22Rv1 (cell line): Measurements from ENCODE around the gene CA10.

Experiments
- CTCF ChIP-seq: fragments of 450-650 bp; IDR thresholded peaks from 2 replicates; pipeline ENCODE4 v1.5.1; 2017; ENCODE audit warnings: mild to moderate bottlenecking
- ZFX ChIP-seq: fragments of 450-650 bp; IDR thresholded peaks from 2 replicates; pipeline ENCODE4 v1.6.1; 2017; ENCODE audit warnings: antibody characterized with exemption, borderline replicate concordance

- TF ChIP-seq CTCF = no peak
- no peak for TF ChIP-seq ZFX
Measured at GRCh38 chr17:52148288-52148968, 10.1 kb downstream of the CA10 start.
